ENCODE results near the gene CNTNAP5. TPM values are rescaled to one million over a fixed set of nuclear protein-coding genes. Genes with fewer than 3 reads are reported as not detected.

Gene CNTNAP5
- total RNA-seq, 1 donor from 2014 or later, result 22.0 TPM

- H3K27ac Mint-ChIP-seq (ENCODE audit: unreplicated experiment), result no peak overlapping the region
- no peaks in the 10 kb centered on the region for H3K9me3 Mint-ChIP-seq (ENCODE audit: unreplicated experiment)
- no peak for DNase-seq
- no peaks in the 10 kb centered on the region for H3K36me3 Mint-ChIP-seq (ENCODE audit: unreplicated experiment)
- no peaks in the 10 kb centered on the region for H3K4me1 Mint-ChIP-seq (ENCODE audit: low read depth, unreplicated experiment)
- TF ChIP-seq CTCF (IDR thresholded peaks at IDR 0.05; ENCODE audit: partially characterized antibody, unreplicated experiment), result no peak
- H3K4me3 Mint-ChIP-seq (ENCODE audit: unreplicated experiment), result no peak overlapping the region
- no peaks in the 10 kb centered on the region for H3K27me3 Mint-ChIP-seq (ENCODE audit: unreplicated experiment)
These were observed 548.0 kb downstream of the CNTNAP5 start for GRCh38 chr2:124572934-124573634.

- Mint-ChIP-seq H3K27me3 (ENCODE audit: unreplicated experiment) (no peaks in the 10 kb centered on the region), H3K36me3 (ENCODE audit: unreplicated experiment) (no peaks in the 10 kb centered on the region), H3K27ac (ENCODE audit: unreplicated experiment) (no peak overlapping the region), H3K4me3 (ENCODE audit: unreplicated experiment) (no peak overlapping the region), H3K4me1 (ENCODE audit: low read depth, unreplicated experiment) (no peaks in the 10 kb centered on the region), H3K9me3 (ENCODE audit: unreplicated experiment) (no peaks in the 10 kb centered on the region)
- DNase-seq, result no peak
- TF ChIP-seq CTCF (IDR thresholded peaks at IDR 0.05; ENCODE audit: partially characterized antibody, unreplicated experiment), result no peak
These were observed 550.4 kb downstream of the CNTNAP5 start for GRCh38 chr2:124575497-124575896.

GRCh38 chr2:124580263-124580662, 555.2 kb downstream of the CNTNAP5 start:
- no peaks in the 10 kb centered on the region for H3K36me3 Mint-ChIP-seq (ENCODE audit: unreplicated experiment)
- DNase-seq, result no peak
- peaks cover 1% of the 10 kb centered on the region for H3K27me3 Mint-ChIP-seq (ENCODE audit: unreplicated experiment)
- H3K9me3 Mint-ChIP-seq (ENCODE audit: unreplicated experiment), result no peaks in the 10 kb centered on the region
- H3K27ac Mint-ChIP-seq (ENCODE audit: unreplicated experiment), result no peak overlapping the region
- no peak overlapping the region for H3K4me3 Mint-ChIP-seq (ENCODE audit: unreplicated experiment)
- no peak for TF ChIP-seq CTCF (IDR thresholded peaks at IDR 0.05; ENCODE audit: partially characterized antibody, unreplicated experiment)
- H3K4me1 Mint-ChIP-seq (ENCODE audit: low read depth, unreplicated experiment), result no peaks in the 10 kb centered on the region

- no peak for TF ChIP-seq CTCF (IDR thresholded peaks at IDR 0.05; ENCODE audit: partially characterized antibody, unreplicated experiment)
- H3K4me1 Mint-ChIP-seq (ENCODE audit: low read depth, unreplicated experiment), result no peaks in the 10 kb centered on the region
These were observed 557.3 kb downstream of the CNTNAP5 start for GRCh38 chr2:124582387-124582786.

GRCh38 chr2:124584615-124585014, 559.5 kb downstream of the CNTNAP5 start:
- Mint-ChIP-seq H3K4me3 (ENCODE audit: unreplicated experiment) (no peak overlapping the region), H3K36me3 (ENCODE audit: unreplicated experiment) (no peaks in the 10 kb centered on the region), H3K27me3 (ENCODE audit: unreplicated experiment) (peaks cover 1% of the 10 kb centered on the region), H3K9me3 (ENCODE audit: unreplicated experiment) (no peaks in the 10 kb centered on the region), H3K27ac (ENCODE audit: unreplicated experiment) (no peak overlapping the region), H3K4me1 (ENCODE audit: low read depth, unreplicated experiment) (no peaks in the 10 kb centered on the region)
- no peak for DNase-seq
- TF ChIP-seq CTCF (IDR thresholded peaks at IDR 0.05; ENCODE audit: partially characterized antibody, unreplicated experiment), result no peak

More at GRCh38 chr2:124582387-124582786, 557.3 kb downstream of the CNTNAP5 start:
- Mint-ChIP-seq H3K4me3 (ENCODE audit: unreplicated experiment) (no peak overlapping the region), H3K36me3 (ENCODE audit: unreplicated experiment) (no peaks in the 10 kb centered on the region), H3K9me3 (ENCODE audit: unreplicated experiment) (no peaks in the 10 kb centered on the region), H3K27me3 (ENCODE audit: unreplicated experiment) (peaks cover 1% of the 10 kb centered on the region), H3K27ac (ENCODE audit: unreplicated experiment) (no peak overlapping the region)
- no peak for DNase-seq
